HepG2 (cell line): ENCODE measurements around the gene RPL37. TPM values are rescaled to one million over a fixed set of nuclear protein-coding genes. Genes with fewer than 3 reads are reported as not detected.

Experiments used
- CAMTA2 ChIP-seq: sonication (generic); formaldehyde crosslinking; IDR thresholded peaks from 2 replicates; pipeline ENCODE4 v1.4.0; 2020; ENCODE audit warnings: mild to moderate bottlenecking, missing genetic modification reagents, borderline replicate concordance
- GPBP1L1 ChIP-seq: sonication (generic); formaldehyde crosslinking; IDR thresholded peaks from 2 replicates; pipeline ENCODE4 v1.5.0; 2020; ENCODE audit warnings: mild to moderate bottlenecking, missing genetic modification reagents
- NFAT5 ChIP-seq: sonication (generic); formaldehyde crosslinking; IDR thresholded peaks from 2 replicates; pipeline ENCODE4 v1.4.0; 2020; ENCODE audit warnings: missing genetic modification reagents
- NFIB ChIP-seq: sonication (generic); formaldehyde crosslinking; IDR thresholded peaks from 2 replicates; pipeline ENCODE4 v1.9.0; 2021; ENCODE audit warnings: missing genetic modification reagents, mild to moderate bottlenecking, borderline replicate concordance
- POLR2AphosphoS2 ChIP-seq: IDR thresholded peaks from 2 replicates; pipeline ENCODE4 v1.6.1; 2011; ENCODE audit warnings: low read depth, low read length, improper control_type of control experiment
- SRF ChIP-seq: IDR thresholded peaks from 2 replicates; pipeline ENCODE4 v1.6.1; 2011; ENCODE audit warnings: mild to moderate bottlenecking, low read depth, low read length, moderate library complexity
- SRSF1 ChIP-seq: fragments of 200-400 bp; formaldehyde crosslinking; optimal IDR thresholded peaks from 2 replicates; pipeline ENCODE3; 2017; ENCODE audit warnings: mild to moderate bottlenecking, low read depth, low read length, moderate library complexity
- ZNF205 ChIP-seq: IDR thresholded peaks from 2 replicates; pipeline ENCODE4 v1.6.1; 2018; ENCODE audit warnings: missing biosample characterization, missing genetic modification reagents
- ZNF230 ChIP-seq: sonication (generic); formaldehyde crosslinking; IDR thresholded peaks from 2 replicates; pipeline ENCODE4 v1.4.0; 2020; ENCODE audit warnings: mild to moderate bottlenecking, missing genetic modification reagents
- ZNF264 ChIP-seq: sonication (generic); formaldehyde crosslinking; IDR thresholded peaks from 2 replicates; pipeline ENCODE4 v1.4.0; 2020; ENCODE audit warnings: missing genetic modification reagents
- ZNF367 ChIP-seq: sonication (generic); formaldehyde crosslinking; IDR thresholded peaks from 2 replicates; pipeline ENCODE4 v1.4.0; 2020; ENCODE audit warnings: missing genetic modification reagents, borderline replicate concordance
- polyA plus RNA-seq, 8 experiments: library from polyadenylated mRNA; depleted of rRNA in 3 of 8; stranded (reverse) in 7 of 8; unstranded in 1 of 8; fragments of >200 nt; fragmentation: Illumina TruSeq in 4 of 8; extraction: Trizol in 4 of 8; gene quantifications; 2 replicates each; pipeline versions ENCODE4 v1.2.1 to v1.2.3, GENCODE V29; 2011 to 2016; ENCODE audit warnings: low read depth in 4 of 8, missing spikeins in 1 of 8, mixed read lengths in 1 of 8; ENCODE audit not compliant: insufficient read depth in 1 of 8
- total RNA-seq, 5 experiments: library from RNA; depleted of rRNA; stranded (reverse); fragments of >200 nt; fragmentation: Illumina TruSeq; extraction: Trizol; gene quantifications; 2 replicates each; pipeline ENCODE4 v1.2.3, GENCODE V29; 2016; ENCODE audit warnings: low read depth in 1 of 5
- TF ChIP-seq, protein P1 (sequence below): sonication (generic); formaldehyde crosslinking; IDR thresholded peaks from 2 replicates; pipeline ENCODE4 v1.4.0; 2020; ENCODE audit warnings: mild to moderate bottlenecking, missing genetic modification reagents
- TF ChIP-seq, protein P2 (sequence below): sonication (generic); formaldehyde crosslinking; IDR thresholded peaks from 2 replicates; pipeline ENCODE4 v1.4.0; 2020; ENCODE audit warnings: missing genetic modification reagents, borderline replicate concordance
- TF ChIP-seq, protein P3 (sequence below): sonication (generic); formaldehyde crosslinking; IDR thresholded peaks from 2 replicates; pipeline ENCODE4 v1.4.0; 2020; ENCODE audit warnings: mild to moderate bottlenecking, missing genetic modification reagents, borderline replicate concordance

The RPL37 gene
- total and polyA plus RNA-seq, 2 of the 13 experiments (the other 11 are each of a cell fraction or from before 2014, with no cell fraction given) = 1,981 to 3,367 TPM

- TF ChIP-seq, protein P1, sequence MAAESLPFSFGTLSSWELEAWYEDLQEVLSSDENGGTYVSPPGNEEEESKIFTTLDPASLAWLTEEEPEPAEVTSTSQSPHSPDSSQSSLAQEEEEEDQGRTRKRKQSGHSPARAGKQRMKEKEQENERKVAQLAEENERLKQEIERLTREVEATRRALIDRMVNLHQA (CRISPR knock-in tag) = no peak
- TF ChIP-seq CAMTA2 = peak; percentile 87; the same call in 1 of the 2 replicates
- TF ChIP-seq, protein P2, sequence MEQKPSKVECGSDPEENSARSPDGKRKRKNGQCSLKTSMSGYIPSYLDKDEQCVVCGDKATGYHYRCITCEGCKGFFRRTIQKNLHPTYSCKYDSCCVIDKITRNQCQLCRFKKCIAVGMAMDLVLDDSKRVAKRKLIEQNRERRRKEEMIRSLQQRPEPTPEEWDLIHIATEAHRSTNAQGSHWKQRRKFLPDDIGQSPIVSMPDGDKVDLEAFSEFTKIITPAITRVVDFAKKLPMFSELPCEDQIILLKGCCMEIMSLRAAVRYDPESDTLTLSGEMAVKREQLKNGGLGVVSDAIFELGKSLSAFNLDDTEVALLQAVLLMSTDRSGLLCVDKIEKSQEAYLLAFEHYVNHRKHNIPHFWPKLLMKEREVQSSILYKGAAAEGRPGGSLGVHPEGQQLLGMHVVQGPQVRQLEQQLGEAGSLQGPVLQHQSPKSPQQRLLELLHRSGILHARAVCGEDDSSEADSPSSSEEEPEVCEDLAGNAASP (CRISPR knock-in tag) = peak; percentile 82; the same call in 1 of the 2 replicates
- TF ChIP-seq POLR2AphosphoS2 = peak; percentile 97
- no peak for TF ChIP-seq NFAT5
- TF ChIP-seq GPBP1L1 (CRISPR knock-in tag) = no peak
- peak; percentile 97 for TF ChIP-seq ZNF205
- TF ChIP-seq, protein P3, sequence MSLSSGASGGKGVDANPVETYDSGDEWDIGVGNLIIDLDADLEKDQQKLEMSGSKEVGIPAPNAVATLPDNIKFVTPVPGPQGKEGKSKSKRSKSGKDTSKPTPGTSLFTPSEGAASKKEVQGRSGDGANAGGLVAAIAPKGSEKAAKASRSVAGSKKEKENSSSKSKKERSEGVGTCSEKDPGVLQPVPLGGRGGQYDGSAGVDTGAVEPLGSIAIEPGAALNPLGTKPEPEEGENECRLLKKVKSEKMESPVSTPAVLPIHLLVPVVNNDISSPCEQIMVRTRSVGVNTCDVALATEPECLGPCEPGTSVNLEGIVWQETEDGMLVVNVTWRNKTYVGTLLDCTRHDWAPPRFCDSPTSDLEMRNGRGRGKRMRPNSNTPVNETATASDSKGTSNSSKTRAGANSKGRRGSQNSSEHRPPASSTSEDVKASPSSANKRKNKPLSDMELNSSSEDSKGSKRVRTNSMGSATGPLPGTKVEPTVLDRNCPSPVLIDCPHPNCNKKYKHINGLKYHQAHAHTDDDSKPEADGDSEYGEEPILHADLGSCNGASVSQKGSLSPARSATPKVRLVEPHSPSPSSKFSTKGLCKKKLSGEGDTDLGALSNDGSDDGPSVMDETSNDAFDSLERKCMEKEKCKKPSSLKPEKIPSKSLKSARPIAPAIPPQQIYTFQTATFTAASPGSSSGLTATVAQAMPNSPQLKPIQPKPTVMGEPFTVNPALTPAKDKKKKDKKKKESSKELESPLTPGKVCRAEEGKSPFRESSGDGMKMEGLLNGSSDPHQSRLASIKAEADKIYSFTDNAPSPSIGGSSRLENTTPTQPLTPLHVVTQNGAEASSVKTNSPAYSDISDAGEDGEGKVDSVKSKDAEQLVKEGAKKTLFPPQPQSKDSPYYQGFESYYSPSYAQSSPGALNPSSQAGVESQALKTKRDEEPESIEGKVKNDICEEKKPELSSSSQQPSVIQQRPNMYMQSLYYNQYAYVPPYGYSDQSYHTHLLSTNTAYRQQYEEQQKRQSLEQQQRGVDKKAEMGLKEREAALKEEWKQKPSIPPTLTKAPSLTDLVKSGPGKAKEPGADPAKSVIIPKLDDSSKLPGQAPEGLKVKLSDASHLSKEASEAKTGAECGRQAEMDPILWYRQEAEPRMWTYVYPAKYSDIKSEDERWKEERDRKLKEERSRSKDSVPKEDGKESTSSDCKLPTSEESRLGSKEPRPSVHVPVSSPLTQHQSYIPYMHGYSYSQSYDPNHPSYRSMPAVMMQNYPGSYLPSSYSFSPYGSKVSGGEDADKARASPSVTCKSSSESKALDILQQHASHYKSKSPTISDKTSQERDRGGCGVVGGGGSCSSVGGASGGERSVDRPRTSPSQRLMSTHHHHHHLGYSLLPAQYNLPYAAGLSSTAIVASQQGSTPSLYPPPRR (CRISPR knock-in tag) = peak; percentile 67; the same call in 1 of the 2 replicates
- peak; percentile 72; the same call in 1 of the 2 replicates for TF ChIP-seq SRF
- no peak for TF ChIP-seq ZNF230 (CRISPR knock-in tag)
- peak; percentile 63; the same call in 1 of the 2 replicates for TF ChIP-seq ZNF264 (CRISPR knock-in tag)
- TF ChIP-seq SRSF1 = peak; percentile 86
- TF ChIP-seq ZNF367 (CRISPR knock-in tag) = no peak
- no peak for TF ChIP-seq NFIB (CRISPR knock-in tag)
Measured at GRCh38 chr5:40834849-40835787, at the start of gene RPL37 (continued).
